Naive thymus-derived CD8-positive, alpha-beta T cell (primary cell): ENCODE results near the gene FBXW11. TPM values are rescaled to one million over a fixed set of nuclear protein-coding genes. Genes with fewer than 3 reads are reported as not detected.
A peak's percentile ranks its signal among the peaks of the same experiment; 100 is the strongest.

Experiments used
- ATAC-seq, 2 donors: fragments of 150-1000 bp; cut with Tn5 transposase in 1 of 2; sonication (Bioruptor Pico), chemical (Tn5 transposase) in 1 of 2; 1 replicate in 1 of 2; 2 replicates in 1 of 2; pipeline ENCODE4 v1.10.0; 2021; ENCODE audit warnings: mild to moderate bottlenecking in 2 of 2, moderate library complexity in 2 of 2
- POLR2A ChIA-PET: fragments of 350-600 bp; sonication (Branson Sonifier 250); formaldehyde crosslinking; loops from one replicate; lab custom pipeline; 2021; ENCODE audit warnings: antibody characterized with exemption; lab: Charles Lee
- DNase-seq, 10 donors: peaks; one replicate each; pipeline versions ENCODE4 v3.0.0 to v3.0.0-alpha.2; 2020 to 2022
- H3K27ac Mint-ChIP-seq, 10 donors: one replicate each; pipeline ENCODE4 v1.8.0; 2020 to 2022; ENCODE audit warnings: mild to moderate bottlenecking in 10 of 10, mixed read lengths in 10 of 10, moderate library complexity in 4 of 10, inconsistent platforms in 1 of 10
- H3K27me3 Mint-ChIP-seq, 5 donors: one replicate each; pipeline ENCODE4 v1.8.0; 2021 to 2022; ENCODE audit warnings: mixed read lengths in 5 of 5
- H3K36me3 Mint-ChIP-seq, 3 donors: one replicate each; pipeline ENCODE4 v1.8.0; 2020 to 2022; ENCODE audit warnings: mixed read lengths in 3 of 3, mild to moderate bottlenecking in 2 of 3, inconsistent platforms in 1 of 3
- H3K4me1 Mint-ChIP-seq, 4 donors: one replicate each; pipeline ENCODE4 v1.8.0; 2021 to 2022; ENCODE audit warnings: mixed read lengths in 4 of 4
- H3K4me3 Mint-ChIP-seq, 10 donors: one replicate each; pipeline ENCODE4 v1.8.0; 2020 to 2022; ENCODE audit warnings: mild to moderate bottlenecking in 10 of 10, mixed read lengths in 10 of 10, moderate library complexity in 6 of 10, inconsistent platforms in 1 of 10
- H3K9me3 Mint-ChIP-seq, 9 donors: one replicate each; pipeline ENCODE4 v1.8.0; 2020 to 2022; ENCODE audit warnings: mixed read lengths in 9 of 9, mild to moderate bottlenecking in 3 of 9, inconsistent platforms in 1 of 9, moderate library complexity in 1 of 9
- polyA plus RNA-seq, 3 donors: library from polyadenylated mRNA; unstranded; fragments of 300-500 nt; fragmentation: Illumina TruSeq; gene quantifications; one replicate each; pipeline ENCODE4 v1.2.3, GENCODE V29; 2021
- total RNA-seq, 8 experiments: library from RNA in 2 of 8; stranded (reverse) in 2 of 8; gene quantifications; one replicate each; pipeline ENCODE4 v1.2.3 and lab custom pipeline; 2021 to 2026

The FBXW11 gene
- total and polyA plus RNA-seq, 5 experiments from 2014 or later, result 13.5 to 39.5 (median 18.3) TPM

GRCh38 chr5:171963416-171963815, 43.0 kb downstream of the FBXW11 start:
- Mint-ChIP-seq H3K36me3 (peaks cover 0 to 3% (median 2%) of the 10 kb centered on the region in 3 donors), H3K4me1 (peaks cover 17 to 92% (median 62%) of the 10 kb centered on the region in 4 donors), H3K27ac (peak overlapping the region in 2 of 10 donors; percentile 0), H3K9me3 (no peaks in the 10 kb centered on the region), H3K27me3 (no peaks in the 10 kb centered on the region), H3K4me3 (no peak overlapping the region)
- DNase-seq (no peak), ATAC-seq (no peak)
- POLR2A ChIA-PET, result no interaction called here

GRCh38 chr5:171961117-171961516, 45.3 kb downstream of the FBXW11 start:
- Mint-ChIP-seq H3K4me1 (peaks cover 29 to 96% (median 68%) of the 10 kb centered on the region in 4 donors), H3K4me3 (no peak overlapping the region), H3K27me3 (no peaks in the 10 kb centered on the region), H3K9me3 (no peaks in the 10 kb centered on the region), H3K27ac (peak overlapping the region in 5 of 10 donors; percentile 16 to 39 (median 30)), H3K36me3 (peaks cover 0 to 2% (median 2%) of the 10 kb centered on the region in 3 donors)
- no peak for ATAC-seq
- DNase-seq, result no peak
- POLR2A ChIA-PET, result interaction anchor here (0.6 kb wide), 1 partner anchor 159 kb away, joined by 6 read pairs; no protein-coding TSS in a partner anchor

- Mint-ChIP-seq H3K27ac (peak overlapping the region; percentile 66 to 96 (median 92)), H3K4me3 (peak overlapping the region; percentile 9 to 79 (median 70)), H3K9me3 (no peaks in the 10 kb centered on the region), H3K4me1 (peaks cover 24 to 97% (median 66%) of the 10 kb centered on the region in 4 donors), H3K27me3 (no peaks in the 10 kb centered on the region), H3K36me3 (peaks cover 0 to 2% (median 0%) of the 10 kb centered on the region in 3 donors)
- DNase-seq (peak in 8 of 10 donors; percentile 6 to 69 (median 56)), ATAC-seq (peak; percentile 83 to 91)
- POLR2A ChIA-PET, result interaction anchor here (0.6 to 2.7 kb wide), 2 partner anchors 22 to 48 kb away, joined by 4 to 6 read pairs; partner anchors contain the start of gene FBXW11
Observed at GRCh38 chr5:171957591-171958251, 48.7 kb downstream of the FBXW11 start.

- peaks cover 0 to 2% (median 0%) of the 10 kb centered on the region in 3 donors for H3K36me3 Mint-ChIP-seq
- peaks cover 24 to 92% (median 64%) of the 10 kb centered on the region in 4 donors for H3K4me1 Mint-ChIP-seq
- no peaks in the 10 kb centered on the region for H3K9me3 Mint-ChIP-seq
- ATAC-seq (peak in 1 of 2 donors; percentile 10), DNase-seq (no peak)
- H3K4me3 Mint-ChIP-seq, result peak overlapping the region; percentile 9 to 79 (median 70)
- POLR2A ChIA-PET, result no interaction called here
- no peaks in the 10 kb centered on the region for H3K27me3 Mint-ChIP-seq
- peak overlapping the region; percentile 66 to 96 (median 92) for H3K27ac Mint-ChIP-seq
Observed at GRCh38 chr5:171956887-171957495, 49.4 kb downstream of the FBXW11 start.

- no peak for ATAC-seq
- Mint-ChIP-seq H3K36me3 (peaks cover 0 to 2% (median 0%) of the 10 kb centered on the region in 3 donors), H3K4me3 (peak overlapping the region in 1 of 10 donors; percentile 23), H3K9me3 (no peaks in the 10 kb centered on the region), H3K4me1 (peaks cover 24 to 88% (median 62%) of the 10 kb centered on the region in 4 donors), H3K27me3 (no peaks in the 10 kb centered on the region), H3K27ac (peak overlapping the region in 8 of 10 donors; percentile 7 to 96 (median 67))
- POLR2A ChIA-PET, result no interaction called here
- DNase-seq, result no peak
Observed at GRCh38 chr5:171956314-171956713, 50.1 kb downstream of the FBXW11 start.

- POLR2A ChIA-PET, result no interaction called here
- Mint-ChIP-seq H3K9me3 (no peaks in the 10 kb centered on the region), H3K4me1 (peaks cover 24 to 82% (median 62%) of the 10 kb centered on the region in 4 donors), H3K4me3 (peak overlapping the region in 1 of 10 donors; percentile 3), H3K27me3 (no peaks in the 10 kb centered on the region), H3K27ac (peak overlapping the region in 2 of 10 donors; percentile 27 to 37), H3K36me3 (peaks cover 0 to 2% (median 0%) of the 10 kb centered on the region in 3 donors)
- DNase-seq (no peak), ATAC-seq (no peak)
Observed at GRCh38 chr5:171955761-171956160, 50.7 kb downstream of the FBXW11 start.

GRCh38 chr5:171954721-171955120, 51.7 kb downstream of the FBXW11 start:
- Mint-ChIP-seq H3K27me3 (no peaks in the 10 kb centered on the region), H3K4me3 (no peak overlapping the region), H3K36me3 (peaks cover 0 to 2% (median 0%) of the 10 kb centered on the region in 3 donors), H3K9me3 (no peaks in the 10 kb centered on the region), H3K27ac (no peak overlapping the region), H3K4me1 (peaks cover 24 to 74% (median 63%) of the 10 kb centered on the region in 4 donors)
- ATAC-seq, result no peak
- POLR2A ChIA-PET, result no interaction called here
- no peak for DNase-seq

GRCh38 chr5:171953860-171954701, 52.4 kb downstream of the FBXW11 start:
- Mint-ChIP-seq H3K4me3 (no peak overlapping the region), H3K9me3 (no peaks in the 10 kb centered on the region), H3K27ac (peak overlapping the region in 1 of 10 donors; percentile 5), H3K36me3 (no peaks in the 10 kb centered on the region), H3K4me1 (peaks cover 24 to 72% (median 66%) of the 10 kb centered on the region in 4 donors), H3K27me3 (no peaks in the 10 kb centered on the region)
- DNase-seq, result no peak
- no peak for ATAC-seq
- POLR2A ChIA-PET, result no interaction called here

GRCh38 chr5:171952021-171952420, 54.4 kb downstream of the FBXW11 start:
- H3K36me3 Mint-ChIP-seq, result no peaks in the 10 kb centered on the region
- H3K27ac Mint-ChIP-seq, result no peak overlapping the region
- no peak for ATAC-seq
- peaks cover 13 to 65% (median 52%) of the 10 kb centered on the region in 4 donors for H3K4me1 Mint-ChIP-seq
- no peaks in the 10 kb centered on the region for H3K9me3 Mint-ChIP-seq
- no peak for DNase-seq
- no peak overlapping the region for H3K4me3 Mint-ChIP-seq
- H3K27me3 Mint-ChIP-seq, result no peaks in the 10 kb centered on the region
- POLR2A ChIA-PET, result no interaction called here

- Mint-ChIP-seq H3K9me3 (peaks cover 0 to 5% (median 0%) of the 10 kb centered on the region in 9 donors), H3K27me3 (no peaks in the 10 kb centered on the region), H3K36me3 (no peaks in the 10 kb centered on the region), H3K4me3 (no peak overlapping the region), H3K27ac (peak overlapping the region in 1 of 10 donors; percentile 53), H3K4me1 (peaks cover 14 to 63% (median 49%) of the 10 kb centered on the region in 4 donors)
- DNase-seq (no peak), ATAC-seq (no peak)
- POLR2A ChIA-PET, result no interaction called here
Observed at GRCh38 chr5:171951218-171951617, 55.2 kb downstream of the FBXW11 start.

- Mint-ChIP-seq H3K27me3 (no peaks in the 10 kb centered on the region), H3K27ac (peak overlapping the region in 3 of 10 donors; percentile 10 to 41 (median 29)), H3K4me3 (no peak overlapping the region), H3K36me3 (no peaks in the 10 kb centered on the region), H3K9me3 (peaks cover 0 to 7% (median 0%) of the 10 kb centered on the region in 9 donors), H3K4me1 (peaks cover 19 to 60% (median 49%) of the 10 kb centered on the region in 4 donors)
- DNase-seq, result no peak
- no peak for ATAC-seq
- POLR2A ChIA-PET, result no interaction called here
Observed at GRCh38 chr5:171946000-171946781, 60.2 kb downstream of the FBXW11 start.

GRCh38 chr5:171945476-171945875, 61.0 kb downstream of the FBXW11 start:
- Mint-ChIP-seq H3K27me3 (no peaks in the 10 kb centered on the region), H3K4me3 (no peak overlapping the region), H3K27ac (no peak overlapping the region), H3K4me1 (peaks cover 22 to 65% (median 53%) of the 10 kb centered on the region in 4 donors), H3K36me3 (no peaks in the 10 kb centered on the region), H3K9me3 (peaks cover 0 to 7% (median 0%) of the 10 kb centered on the region in 9 donors)
- POLR2A ChIA-PET, result no interaction called here
- DNase-seq (no peak), ATAC-seq (no peak)
